ENCODE measurements around the gene DHX29.

DHX29 gene

DNA sequence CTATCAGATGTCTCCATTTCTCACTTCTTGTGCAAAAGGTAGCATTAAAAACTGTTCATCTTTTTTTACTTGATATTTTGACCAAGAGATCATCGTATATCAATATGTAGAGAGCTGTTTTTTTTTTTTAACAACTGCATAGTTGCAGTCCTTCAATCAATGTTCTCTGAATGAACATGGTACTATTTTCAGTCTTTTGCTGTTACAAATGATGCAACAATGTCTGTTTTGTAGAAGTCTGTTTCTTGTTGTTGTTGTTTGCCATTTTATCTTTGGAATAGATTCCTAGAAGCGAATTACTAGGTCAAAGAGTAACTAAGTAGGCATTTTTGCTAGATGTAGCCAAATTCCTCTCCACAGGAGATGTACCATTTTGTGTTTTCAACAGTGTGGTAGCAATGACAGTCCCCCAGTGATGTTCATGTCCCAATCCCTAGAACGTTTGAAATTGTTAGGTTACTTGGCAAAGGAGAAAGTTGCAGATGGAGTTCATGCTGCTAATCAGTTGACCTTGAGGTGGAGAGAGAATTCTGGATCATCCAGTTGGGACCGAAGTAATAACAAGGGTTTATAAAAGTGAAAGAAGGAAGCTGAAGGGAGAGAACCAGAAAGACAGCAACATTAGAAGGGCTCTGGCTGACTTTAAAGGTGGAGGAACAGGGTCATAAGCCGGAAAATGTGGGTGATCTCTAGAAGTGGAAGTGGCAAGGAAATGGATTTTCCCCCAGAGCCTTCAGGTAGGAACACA is 6.5 kb upstream of the DHX29 start:
- DNase-seq (ENCODE audit: low read depth) = no peak

DNA sequence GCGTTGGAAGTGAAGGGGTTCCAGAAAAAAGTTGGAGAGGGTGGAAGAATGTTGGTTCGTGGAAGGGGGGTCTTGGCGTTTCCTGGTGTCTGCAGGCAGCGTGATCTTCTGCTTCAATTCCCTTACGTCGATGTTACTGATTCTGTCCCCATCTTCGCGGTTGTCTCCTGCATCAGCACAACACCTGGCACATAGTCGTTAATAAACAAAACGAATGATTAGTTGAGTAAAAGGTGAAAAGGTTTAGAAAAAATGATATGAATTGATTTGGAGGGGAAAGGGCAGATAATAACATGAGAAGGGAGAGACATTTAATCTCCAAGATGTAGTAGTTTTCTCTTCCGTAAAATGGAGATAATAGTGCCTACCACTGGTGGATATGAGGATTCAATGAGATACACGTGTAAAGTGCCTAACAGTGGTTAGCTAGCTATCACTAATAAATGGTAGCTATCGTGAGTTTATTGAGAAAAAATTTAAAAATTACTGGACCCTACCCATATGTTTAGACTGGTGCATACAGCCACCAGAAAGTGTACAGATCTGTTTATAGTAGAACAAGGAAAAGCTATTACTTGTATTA is 851 bp upstream of the DHX29 start:
- peak; percentile 3 for DNase-seq (ENCODE audit: low read depth)

DNA sequence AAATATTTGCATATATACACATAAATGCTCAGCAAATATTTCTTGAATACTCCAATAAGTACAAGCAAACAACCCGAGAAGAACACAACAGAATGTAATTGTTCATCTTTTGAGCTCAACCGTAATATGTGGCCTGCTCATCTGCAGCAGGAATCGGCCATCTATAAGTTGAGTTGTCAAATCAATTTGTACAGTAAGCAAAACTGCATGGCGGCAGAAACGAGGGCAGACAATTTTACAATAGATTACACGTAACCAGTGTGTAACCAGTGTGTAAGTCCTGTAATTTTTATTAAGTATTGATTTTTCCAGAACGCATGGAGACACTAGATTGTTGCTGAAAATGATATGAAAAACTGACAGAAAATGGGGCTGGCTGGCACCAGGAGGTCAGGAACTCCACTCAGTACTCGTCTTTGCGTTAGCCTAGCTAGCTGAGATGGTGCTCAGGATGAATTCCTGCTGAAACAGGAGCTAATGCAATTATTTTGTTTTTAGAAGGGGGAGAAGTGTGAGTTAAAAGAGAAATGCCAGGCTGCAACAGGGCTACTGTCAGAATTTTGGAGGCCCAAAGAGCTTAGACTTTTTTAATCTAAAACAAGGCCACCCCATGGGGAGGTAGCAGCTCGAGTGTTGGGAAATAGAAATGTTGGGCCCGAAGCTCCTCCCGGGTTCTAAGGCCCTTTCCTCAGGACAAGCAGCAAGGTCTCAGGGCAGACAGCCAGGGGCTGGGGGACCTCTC is 682 bp downstream of the DHX29 start:
- peak; percentile 1 for DNase-seq (ENCODE audit: low read depth)

DNA sequence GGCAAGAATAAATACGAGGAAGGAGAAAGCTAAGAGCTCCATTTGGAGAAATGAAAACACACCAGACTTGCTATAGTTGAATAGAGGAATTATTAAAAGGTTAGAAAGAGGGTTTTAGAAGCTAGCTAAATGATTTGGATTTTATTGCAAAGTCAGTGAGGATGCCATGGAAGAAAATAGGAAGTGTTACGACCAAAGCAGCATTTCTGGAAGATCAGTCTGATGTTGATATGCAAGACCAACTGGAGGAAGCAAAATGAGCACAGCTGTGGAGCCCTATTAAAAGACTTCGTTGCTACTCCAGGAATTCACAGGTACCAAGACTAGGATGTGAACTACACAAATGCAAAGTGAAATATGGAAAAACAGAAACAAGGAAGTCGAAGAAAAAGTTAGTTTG is 2.1 kb downstream of the DHX29 start:
- no peak for DNase-seq (ENCODE audit: low read depth)

DNA sequence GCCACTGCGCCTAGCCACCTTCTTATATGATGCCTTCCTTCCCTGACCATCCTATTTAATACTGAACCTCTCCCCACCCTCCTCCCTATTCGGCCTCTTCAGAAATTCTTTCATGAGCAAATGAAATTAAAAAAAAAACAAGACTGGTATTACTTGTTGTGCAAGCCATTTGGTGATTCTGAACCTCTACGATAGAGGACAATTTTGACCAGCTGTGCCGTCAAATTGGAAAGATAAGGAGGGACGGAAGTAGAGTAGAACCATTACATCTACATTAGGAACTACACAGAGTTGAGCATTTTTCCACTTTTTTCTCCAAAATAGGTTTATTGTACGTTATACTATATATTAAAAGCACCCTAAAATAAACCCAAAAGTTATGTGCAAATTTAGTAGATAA is 2.9 kb downstream of the DHX29 start:
- DNase-seq (ENCODE audit: low read depth) = no peak

DNA sequence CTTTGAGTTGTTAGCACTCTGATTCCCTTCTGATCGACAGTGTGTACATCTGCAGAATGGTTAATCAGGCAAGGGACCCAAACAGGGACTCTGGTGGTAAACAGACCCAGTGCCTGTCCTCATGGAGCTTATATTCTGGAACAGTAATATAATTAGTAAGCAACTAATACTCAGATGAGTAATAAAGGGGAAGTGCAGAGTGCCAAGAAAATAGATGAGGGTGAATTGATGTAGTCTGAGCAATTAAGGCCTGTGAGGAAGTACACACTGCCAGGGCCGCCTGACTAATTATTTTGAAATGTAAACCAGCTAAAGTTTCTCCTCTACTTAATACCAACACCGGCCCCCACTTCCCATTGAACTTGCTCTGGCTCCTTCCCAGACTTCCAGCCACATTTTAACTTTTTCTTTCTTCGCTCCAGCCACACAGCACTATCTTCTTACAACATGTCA is 4.2 kb downstream of the DHX29 start:
- no peak for DNase-seq (ENCODE audit: low read depth)

DNA sequence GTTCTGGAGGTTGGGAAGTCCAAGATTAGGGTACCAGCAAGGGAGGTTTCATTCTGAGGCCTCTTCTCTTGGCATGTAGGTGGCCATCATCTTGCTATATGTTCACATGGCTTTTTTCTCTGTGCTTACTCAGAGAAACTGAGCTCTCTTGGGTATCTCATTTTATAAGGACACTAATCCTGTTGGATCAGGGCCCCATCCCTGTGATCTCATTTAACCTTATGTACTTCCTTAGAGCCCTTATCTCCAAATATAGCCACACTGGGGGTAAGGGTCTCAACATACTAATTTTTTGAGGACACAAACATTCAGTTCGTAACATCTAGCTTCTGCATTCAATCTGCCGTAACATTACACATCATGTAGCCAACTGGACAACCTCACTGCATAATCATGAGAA is 6.6 kb downstream of the DHX29 start:
- no peak for DNase-seq (ENCODE audit: low read depth)

DNA sequence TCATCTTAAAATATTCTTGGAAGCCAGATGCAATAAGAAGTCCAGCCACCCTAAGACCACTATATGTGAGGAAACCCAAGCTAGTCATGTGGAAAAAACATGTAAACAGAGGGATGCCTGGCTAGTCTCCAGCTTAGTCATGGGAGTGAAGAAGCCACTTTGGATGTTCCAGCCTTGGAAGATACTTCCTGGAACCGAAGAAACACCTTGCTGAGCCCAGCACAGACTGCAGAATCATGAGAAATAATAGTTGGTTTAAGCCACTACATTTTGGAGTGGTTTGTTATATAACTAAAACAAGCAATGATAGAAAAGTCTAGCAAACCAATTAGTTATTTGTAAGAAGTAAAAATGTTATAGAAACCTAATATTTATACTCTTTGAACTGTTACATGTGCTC is 12.6 kb downstream of the DHX29 start:
- DNase-seq (ENCODE audit: low read depth) = no peak

DNA sequence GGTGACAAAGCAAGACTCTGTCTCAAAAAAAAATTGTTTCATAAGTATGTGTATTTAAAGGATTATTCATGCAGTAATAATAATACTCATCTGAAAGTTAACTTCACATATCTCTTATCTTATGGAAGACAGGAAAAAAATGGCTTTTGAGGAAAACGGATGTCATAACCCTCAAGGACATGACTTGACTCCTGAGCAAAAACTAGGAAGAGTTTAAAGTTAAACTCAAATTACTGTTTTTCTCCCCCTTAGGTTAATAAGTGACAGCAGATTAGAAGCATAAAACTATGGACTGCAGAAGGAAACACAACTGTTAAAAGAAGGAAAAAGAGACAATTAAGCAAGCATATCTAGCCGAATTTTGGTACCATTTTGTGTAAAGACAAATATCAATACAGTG is 16.5 kb downstream of the DHX29 start:
- no peak for DNase-seq (ENCODE audit: low read depth)

DNA sequence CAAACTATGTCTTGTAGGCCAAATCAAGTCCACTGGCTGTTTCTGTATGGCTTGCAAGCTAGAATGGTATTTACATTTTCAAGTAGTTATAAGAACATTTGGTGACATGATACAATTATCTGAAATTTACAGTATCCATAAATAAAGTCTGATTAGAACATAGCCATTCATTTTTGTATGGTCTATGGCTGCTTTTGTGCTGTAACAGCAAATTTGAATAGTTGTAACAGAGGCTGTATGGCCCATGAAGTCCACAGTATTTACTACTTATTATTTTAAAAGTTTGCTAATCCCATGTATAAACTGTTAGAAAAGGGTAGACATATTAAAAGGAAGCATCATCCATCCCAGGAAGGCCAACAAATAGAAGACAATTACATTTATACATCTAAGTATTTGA is 17.7 kb downstream of the DHX29 start:
- no peak for DNase-seq (ENCODE audit: low read depth)

DNA sequence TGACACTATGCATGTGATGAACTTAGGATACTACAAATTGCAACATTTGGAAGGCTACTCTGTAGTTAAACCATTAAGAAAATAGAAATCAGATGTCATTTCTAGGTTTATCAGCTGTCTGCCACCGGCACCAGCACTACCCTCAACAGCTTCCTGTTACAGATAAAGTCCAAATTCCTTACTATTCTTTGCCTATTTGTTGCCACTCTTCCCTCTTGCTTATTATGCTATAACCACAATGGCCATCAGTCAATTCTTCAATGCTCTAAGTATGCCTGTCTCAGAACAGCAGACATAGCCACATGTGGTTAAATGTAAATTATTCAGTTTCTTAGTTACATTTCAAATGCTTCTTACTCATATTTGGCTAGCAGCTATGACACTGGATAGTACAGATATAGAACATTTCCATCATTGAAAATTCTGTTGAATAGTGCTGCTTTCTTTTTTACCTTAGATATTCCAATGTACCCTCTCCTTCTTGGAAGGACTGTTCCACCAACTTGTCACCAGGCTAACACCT is 21.0 kb downstream of the DHX29 start:
- no peak for DNase-seq (ENCODE audit: low read depth)

DNA sequence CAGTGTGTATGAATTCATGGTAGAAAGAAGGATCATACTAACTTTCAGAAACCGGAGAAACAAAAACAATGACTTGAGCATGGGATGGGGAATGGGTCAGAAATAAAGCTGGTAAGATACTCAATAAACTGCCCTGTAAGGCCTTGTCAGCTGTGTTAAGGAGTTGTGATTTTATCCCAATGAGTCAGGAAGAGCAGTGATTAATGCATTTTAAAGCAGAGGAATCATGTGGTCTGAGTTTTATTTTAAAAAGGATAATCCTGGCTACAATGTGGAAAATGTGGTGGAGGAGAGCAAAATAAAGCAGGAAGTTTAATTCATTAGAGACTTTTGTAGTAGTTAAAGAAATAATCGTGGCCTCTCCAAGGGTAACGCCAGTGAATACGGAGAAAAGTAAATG is 28.7 kb downstream of the DHX29 start:
- no peak for DNase-seq (ENCODE audit: low read depth)

DNA sequence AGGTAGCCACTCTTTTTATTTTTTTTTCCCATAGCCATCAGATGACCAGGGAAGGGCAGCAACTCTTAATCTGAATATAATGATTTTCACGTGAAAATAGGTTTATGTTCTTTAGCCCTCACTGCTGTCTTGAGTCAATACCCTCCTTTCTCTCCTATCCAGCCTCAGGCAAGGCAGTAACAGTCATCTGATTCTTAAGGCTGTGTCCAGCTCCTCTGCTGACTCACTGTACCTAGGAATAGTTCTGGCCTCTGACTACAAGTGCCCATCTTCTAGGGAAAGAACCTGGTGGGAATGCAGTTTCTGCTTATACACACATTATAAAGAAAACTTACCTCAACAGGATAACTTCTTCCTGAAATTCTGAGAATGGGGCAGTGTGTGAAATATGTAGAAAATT is 30.7 kb downstream of the DHX29 start:
- no peak for DNase-seq (ENCODE audit: low read depth)

DNA sequence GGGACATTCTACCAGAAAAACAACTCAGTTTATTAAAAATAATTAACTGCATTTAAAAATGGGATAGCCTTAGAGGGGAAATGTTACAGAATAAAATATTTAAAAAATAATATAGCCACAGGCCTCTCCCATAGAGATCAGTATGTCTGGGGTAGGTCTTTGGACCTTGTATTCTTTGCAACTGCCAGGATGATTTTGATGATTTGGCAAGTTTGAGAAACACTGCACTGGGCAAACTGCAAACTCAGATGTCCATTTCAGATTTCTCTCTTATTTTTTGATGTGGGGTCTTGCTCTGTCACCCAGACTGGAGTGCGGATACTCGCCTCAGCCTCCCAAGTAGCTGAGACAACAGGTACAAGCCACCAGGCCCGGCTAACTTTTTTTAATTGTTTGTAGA is 49.2 kb downstream of the DHX29 start:
- no peak for DNase-seq (ENCODE audit: low read depth)

DNA sequence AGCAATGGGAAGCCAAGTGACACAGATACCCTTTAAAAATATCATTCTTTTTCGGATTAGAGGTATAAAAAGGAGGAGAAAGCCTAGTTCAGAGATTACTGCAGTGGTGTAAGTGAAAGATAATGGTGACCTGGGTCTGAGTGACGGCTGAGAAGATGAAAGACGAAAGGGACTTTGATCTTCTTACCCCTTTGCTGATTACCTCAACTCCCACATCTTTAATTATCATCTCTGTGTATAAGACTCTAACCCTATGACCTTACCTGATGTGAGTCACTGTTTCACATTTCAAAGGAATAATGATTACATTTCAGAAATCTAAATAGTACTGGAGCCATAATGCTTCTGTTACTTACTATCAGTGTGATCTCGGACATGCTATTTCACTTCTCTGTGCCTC is 52.7 kb downstream of the DHX29 start:
- DNase-seq (ENCODE audit: low read depth) = no peak

DNA sequence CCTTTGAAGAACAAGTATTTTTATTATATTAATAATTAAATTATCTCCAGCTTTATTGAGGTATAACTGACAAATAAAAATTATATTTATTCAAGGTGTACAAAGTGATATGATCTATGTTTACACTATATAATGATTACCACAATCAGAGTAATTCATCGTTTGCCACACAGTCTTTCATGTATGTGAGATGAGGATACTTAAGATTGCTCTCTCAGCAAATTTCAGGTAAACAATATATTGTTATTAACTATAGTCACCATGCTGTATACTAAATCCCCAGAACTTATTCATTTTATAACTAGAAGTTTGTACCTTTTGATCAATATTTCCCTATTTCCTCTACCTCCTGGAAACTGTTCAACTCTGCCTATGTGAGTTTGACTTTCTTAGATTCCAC is 57.4 kb downstream of the DHX29 start:
- DNase-seq (ENCODE audit: low read depth) = no peak

DNA sequence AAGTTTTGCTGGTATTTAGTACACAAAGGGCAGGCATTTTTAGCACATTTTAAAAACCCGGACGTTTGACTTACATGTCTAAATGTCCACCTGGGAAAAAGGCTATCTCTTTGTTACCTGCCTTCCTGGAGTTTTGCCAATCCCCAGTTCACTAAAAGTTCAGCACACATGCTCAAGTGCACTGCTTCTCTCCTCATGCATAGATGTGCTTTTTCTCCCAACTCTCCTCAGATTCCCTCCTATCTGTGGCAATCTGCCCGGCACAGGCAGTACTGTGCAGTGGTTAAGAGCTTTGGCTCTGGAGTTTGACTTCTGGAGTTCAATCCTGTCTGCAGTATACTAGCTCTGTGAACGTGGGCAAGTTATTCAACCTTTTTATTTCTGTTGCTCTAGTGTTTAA is 65.7 kb downstream of the DHX29 start:
- DNase-seq (ENCODE audit: low read depth) = no peak

DNA sequence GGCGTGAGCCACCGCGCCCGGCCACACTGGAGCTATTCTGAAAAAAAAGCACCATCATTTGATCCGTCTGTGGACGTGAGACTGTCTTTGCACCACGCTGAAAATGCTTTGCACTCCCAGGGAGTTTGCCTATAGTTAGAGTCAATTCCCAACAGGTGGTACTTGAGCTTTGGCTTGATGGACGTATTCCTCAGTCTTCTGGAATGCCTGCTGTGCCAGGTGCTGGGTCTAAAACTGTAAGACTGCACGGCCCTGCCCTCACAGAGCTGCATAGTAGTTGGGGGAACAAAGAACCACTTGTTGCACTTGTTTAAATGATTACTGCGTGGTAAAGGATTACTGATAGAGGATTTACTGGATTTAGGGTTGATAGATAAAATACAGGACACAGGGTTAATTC is 70.7 kb downstream of the DHX29 start:
- no peak for DNase-seq (ENCODE audit: low read depth)

DNA sequence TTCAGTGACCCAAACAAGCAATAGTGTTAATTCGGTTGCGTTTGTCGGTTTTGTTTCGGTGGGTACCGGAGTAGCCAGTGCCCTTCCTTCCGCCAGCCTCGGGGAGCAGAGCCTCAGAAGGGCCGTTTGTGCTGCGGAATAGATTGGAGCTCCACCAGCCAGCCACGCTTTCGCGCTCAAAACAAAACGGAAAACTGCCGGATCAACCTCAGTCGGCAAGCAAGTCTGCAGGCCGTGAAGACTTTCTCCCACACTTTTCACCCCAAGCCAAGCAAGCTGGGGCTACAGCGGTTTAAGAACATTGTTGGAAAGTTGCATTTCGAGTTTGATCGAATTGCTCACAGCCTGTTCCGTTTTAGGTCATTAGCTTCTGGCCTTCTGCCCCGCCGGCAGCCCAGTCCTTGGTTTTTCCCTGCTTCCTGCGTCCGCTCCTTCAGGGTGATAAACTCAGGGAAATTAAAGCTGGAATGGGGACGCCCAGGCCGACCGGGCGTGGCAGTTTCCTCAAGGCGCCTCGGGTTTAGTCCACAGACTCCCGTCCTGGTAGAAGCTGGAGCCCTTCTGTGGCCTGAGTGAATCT is 73.3 kb downstream of the DHX29 start:
- no peak for DNase-seq (ENCODE audit: low read depth)

DNA sequence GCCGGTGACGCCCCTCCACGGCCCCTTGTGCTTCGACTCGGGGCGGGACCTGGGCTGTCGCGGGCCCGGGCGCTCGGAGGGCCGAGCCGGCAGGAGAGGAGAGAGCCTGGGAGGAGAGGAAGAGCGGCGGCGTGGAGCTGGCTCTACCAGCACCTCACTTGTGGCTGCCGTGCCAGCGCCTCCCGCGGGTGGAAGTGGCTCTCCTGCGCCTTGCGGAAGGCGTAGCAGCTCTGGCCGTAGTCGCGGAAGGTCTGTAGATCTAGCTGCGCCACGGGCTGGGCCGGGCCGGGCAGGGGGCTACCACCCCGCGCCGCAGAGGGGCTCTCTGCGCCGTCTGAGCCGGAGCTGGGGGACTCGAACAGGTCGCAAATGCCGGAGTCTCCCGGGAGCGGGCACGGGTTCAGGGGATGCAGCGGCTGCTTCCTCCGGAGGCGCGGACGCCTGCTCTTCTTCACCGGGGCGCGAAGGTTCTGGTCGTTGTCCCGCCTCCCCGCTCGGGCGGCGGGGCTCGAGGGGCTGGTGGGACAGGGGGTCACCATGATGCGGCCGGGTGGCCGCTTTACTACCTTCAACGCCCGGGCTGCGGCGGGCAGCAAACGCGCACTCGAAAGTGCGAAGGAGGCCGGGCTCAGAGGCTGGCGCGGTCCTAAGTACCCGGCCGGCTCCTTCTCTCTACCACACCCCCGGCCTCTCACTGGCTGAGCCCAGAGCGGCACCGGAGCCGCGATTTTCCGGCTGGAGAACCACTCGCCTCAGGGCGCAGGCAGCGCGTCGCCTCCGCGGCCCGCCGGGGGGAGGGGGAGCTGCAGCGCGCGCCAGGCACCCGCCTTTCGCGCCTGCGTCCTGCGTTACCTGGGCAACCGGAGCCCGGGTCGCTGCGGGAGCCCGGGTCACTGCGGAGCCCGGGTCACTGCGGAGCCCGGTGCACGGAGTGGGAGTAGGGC is 74.2 kb downstream of the DHX29 start, which contains the start of gene CCNO:
TSS of gene CCNO (minus strand) at position 624 of the 944 bp plus-strand sequence. CDS start at position 539, 85 bp downstream.
- DNase-seq (ENCODE audit: low read depth) = peak; percentile 66

DNA sequence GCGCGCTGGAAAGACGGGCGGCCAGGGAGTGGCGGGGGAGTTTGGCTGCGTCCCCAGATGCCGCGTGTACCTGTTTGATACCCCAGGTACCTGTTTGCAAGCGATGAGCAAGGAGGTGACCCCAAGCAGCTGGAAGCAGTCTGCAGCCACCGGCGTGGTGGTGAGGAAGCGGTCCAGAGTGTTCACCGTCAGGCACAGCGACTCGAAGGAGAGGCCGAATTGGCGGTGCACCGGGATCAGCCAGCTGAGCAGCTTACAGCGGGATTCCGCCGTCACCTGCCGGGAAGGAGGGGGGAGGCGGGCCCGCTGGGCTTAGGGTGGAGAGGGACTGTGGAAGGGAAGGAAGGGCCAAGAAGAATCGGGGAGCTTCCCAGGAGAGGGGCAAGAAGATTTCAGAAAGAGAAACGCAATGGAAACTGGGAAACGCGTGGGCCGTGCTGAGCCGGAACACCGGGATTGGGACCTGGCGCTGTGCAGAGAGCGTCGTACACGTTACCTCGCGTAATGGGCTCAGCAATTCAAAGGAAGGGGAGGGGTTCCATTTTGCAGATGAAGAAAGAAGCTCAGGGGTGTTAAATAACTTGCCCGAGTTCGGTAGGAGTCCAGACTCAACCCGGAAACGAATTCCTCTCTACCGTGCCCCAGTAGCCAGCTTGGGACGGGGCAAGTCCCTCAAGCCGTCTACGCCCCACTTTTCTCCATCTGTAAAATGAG is 75.1 kb downstream of the DHX29 start:
- DNase-seq (ENCODE audit: low read depth) = no peak

Measured in activated T-cell treated with anti-CD3 and anti-CD28 coated beads for 48 hours (primary cell).